ENCODE results near the gene TMEM14A. TPM values are rescaled to one million over a fixed set of nuclear protein-coding genes. Genes with fewer than 3 reads are reported as not detected.
"Not testable (repeated sequence)": the region's sequence is repeated elsewhere in the genome, so short reads cannot be mapped to it uniquely, and the experiment has no call there.

The TMEM14A gene
- total and polyA plus RNA-seq, 8 donors: 12.4 to 29.6 (median 17.3) TPM

DNA sequence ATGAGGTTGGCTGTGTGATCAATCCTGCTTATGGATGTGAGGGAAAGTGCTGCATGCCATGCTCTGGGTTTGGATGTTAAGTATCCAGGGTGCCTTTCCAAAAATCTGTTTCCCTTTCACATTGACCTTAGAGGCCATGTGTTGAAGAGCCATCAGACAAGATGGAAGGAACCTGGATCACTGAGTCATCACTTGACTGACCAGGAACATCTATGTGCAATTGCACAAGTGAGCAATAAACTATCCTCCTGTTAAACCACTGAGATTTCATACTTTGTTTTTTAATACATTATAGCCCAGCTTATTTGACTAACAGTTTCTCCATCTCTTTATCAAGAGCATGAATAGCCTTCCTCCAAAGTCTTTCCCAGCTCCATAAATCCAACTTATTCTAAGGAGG, 17.8 kb upstream of the TMEM14A start:
- Histone ChIP-seq H3K9me3 (no peaks in the 10 kb centered on the region), H3K27me3 (no peaks in the 10 kb centered on the region), H3K4me1 (peaks cover 0 to 4% (median 0%) of the 10 kb centered on the region in 3 donors), H3K27ac (no peak overlapping the region), H3K4me3 (no peak overlapping the region), H3K36me3 (no peaks in the 10 kb centered on the region)
- intact Hi-C loops (cut with DNase I): no loop called here
- DNase-seq: no peak
- ATAC-seq: no peak
- FAIRE-seq: no peak
- TF ChIP-seq, protein P1, sequence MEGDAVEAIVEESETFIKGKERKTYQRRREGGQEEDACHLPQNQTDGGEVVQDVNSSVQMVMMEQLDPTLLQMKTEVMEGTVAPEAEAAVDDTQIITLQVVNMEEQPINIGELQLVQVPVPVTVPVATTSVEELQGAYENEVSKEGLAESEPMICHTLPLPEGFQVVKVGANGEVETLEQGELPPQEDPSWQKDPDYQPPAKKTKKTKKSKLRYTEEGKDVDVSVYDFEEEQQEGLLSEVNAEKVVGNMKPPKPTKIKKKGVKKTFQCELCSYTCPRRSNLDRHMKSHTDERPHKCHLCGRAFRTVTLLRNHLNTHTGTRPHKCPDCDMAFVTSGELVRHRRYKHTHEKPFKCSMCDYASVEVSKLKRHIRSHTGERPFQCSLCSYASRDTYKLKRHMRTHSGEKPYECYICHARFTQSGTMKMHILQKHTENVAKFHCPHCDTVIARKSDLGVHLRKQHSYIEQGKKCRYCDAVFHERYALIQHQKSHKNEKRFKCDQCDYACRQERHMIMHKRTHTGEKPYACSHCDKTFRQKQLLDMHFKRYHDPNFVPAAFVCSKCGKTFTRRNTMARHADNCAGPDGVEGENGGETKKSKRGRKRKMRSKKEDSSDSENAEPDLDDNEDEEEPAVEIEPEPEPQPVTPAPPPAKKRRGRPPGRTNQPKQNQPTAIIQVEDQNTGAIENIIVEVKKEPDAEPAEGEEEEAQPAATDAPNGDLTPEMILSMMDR (IDR thresholded peaks at IDR 0.05): no peak

DNA sequence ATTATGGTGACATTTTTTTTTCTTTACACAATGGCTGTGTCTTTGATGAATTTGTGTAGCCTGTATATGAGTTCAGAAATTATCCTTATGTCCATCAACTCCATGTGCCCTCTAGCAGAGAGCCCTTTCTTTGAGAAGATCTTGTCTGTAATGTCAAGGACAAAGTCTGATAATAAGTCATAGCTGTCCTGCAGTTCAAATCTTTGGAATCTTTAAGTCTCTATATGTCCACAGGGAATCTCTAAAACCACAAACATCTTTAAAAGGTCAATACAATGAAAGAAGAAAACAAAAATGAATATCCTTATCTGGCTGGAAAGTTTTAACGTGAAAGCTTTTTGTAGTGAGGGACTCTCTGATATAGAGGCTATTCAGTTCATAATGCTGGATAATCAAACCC, 16.9 kb upstream of the TMEM14A start:
- Histone ChIP-seq H3K4me3 (no peak overlapping the region), H3K36me3 (no peaks in the 10 kb centered on the region), H3K27me3 (no peaks in the 10 kb centered on the region), H3K9me3 (no peaks in the 10 kb centered on the region), H3K27ac (no peak overlapping the region), H3K4me1 (peaks cover 0 to 4% (median 0%) of the 10 kb centered on the region in 3 donors)
- WGBS, 2 donors: 63 to 69% methylated on average over 1 of the region's 1 CpG
- DNase-seq: no peak
- TF ChIP-seq, protein P1 (IDR thresholded peaks at IDR 0.05): no peak
- intact Hi-C loops (cut with DNase I): no loop called here
- no peak for ATAC-seq
- FAIRE-seq: no peak

DNA sequence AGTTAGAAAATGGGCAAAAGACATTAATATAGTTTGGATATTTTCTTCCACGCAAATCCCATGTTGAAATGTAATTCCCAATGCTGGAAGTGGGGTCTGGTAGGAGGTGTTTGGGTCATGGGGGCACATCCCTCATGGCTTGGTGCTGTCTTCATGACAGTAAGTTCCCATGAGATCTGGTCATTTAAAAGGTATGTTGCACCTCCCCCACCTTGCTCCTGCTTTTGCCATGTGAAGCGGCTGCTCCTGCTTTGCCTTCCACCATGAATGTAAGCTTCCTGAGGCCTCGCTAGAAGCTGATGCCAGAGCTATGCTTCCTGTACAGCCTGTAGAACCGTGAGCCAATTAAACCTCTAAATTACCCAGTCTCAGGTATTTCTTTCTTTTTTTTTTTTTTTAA, 16.3 kb upstream of the TMEM14A start:
- H3K4me1 ChIP-seq: peaks cover 0 to 4% (median 0%) of the 10 kb centered on the region in 3 donors
- no peak overlapping the region for H3K4me3 ChIP-seq
- no peaks in the 10 kb centered on the region for H3K27me3 ChIP-seq
- intact Hi-C loops (cut with DNase I): no loop called here
- H3K36me3 ChIP-seq: no peaks in the 10 kb centered on the region
- no peak overlapping the region for H3K27ac ChIP-seq
- ATAC-seq: no peak
- no peak for FAIRE-seq
- TF ChIP-seq, protein P1 (IDR thresholded peaks at IDR 0.05): no peak
- WGBS, 2 donors: 84 to 89% methylated on average over 4 of the region's 4 CpGs
- no peaks in the 10 kb centered on the region for H3K9me3 ChIP-seq
- DNase-seq: no peak

DNA sequence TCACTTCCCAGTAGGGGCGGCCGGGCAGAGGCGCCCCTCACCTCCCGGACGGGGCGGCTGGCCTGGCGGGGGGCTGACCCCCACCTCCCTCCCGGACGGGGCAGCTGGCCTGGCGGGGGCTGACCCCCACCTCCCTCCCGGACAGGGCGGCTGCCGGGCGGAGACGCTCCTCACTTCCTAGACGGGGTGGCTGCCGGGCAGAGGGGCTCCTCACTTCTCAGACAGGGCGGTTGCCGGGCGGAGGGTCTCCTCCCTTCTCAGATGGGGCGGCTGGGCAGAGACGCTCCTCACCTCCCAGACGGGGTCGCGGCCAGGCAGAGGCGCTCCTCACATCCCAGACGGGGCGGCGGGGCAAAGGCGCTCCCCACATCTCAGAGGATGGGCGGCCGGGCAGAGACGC, 15.0 kb upstream of the TMEM14A start:
- intact Hi-C loops (cut with DNase I); H3K27me3 ChIP-seq; H3K4me1 ChIP-seq; FAIRE-seq; H3K36me3 ChIP-seq; DNase-seq; H3K4me3 ChIP-seq; ATAC-seq; H3K27ac ChIP-seq; H3K9me3 ChIP-seq: not testable (repeated sequence)
- 89 to 100% methylated on average over 3 to 28 of the region's 33 CpGs for WGBS, 2 donors

DNA sequence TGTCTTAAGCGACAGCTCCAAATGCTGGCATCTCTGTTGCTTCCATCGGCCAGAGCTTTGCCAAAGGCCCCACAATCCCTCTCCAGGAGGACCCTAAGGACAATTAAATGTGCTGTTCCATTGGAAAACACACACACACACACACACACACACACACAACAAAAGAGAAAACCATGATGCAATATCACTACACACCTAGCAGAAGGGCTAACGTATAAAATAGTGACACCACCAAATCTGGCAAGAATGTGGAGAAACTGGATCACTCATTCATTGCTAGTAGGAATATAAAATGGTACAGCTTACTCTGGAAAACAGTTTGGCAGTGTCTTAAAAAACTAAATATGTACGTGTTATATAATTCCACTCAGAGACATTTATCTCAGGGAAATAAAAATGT, 13.0 kb upstream of the TMEM14A start:
- no peak for ATAC-seq
- DNase-seq: no peak
- intact Hi-C loops (cut with DNase I): no loop called here
- 68 to 79% methylated on average over 4 of the region's 4 CpGs for WGBS, 2 donors
- FAIRE-seq: no peak
- Histone ChIP-seq H3K4me1 (no peaks in the 10 kb centered on the region), H3K4me3 (no peak overlapping the region), H3K9me3 (no peaks in the 10 kb centered on the region), H3K27me3 (no peaks in the 10 kb centered on the region), H3K27ac (no peak overlapping the region), H3K36me3 (no peaks in the 10 kb centered on the region)
- TF ChIP-seq, protein P1 (IDR thresholded peaks at IDR 0.05): no peak
